A673 (cell line): Measurements from ENCODE around the gene RALGAPA1.
"Not testable (repeated sequence)": the region's sequence is repeated elsewhere in the genome, so short reads cannot be mapped to it uniquely, and the experiment has no call there.

ENCODE experiments used
- CTCF ChIP-seq: fragments of 300-800, 200-600 bp; sonication (generic); conservative IDR thresholded peaks from 2 replicates; pipeline ENCODE4 v1.5.1; 2017; ENCODE audit warnings: low read depth, mild to moderate bottlenecking, antibody characterized with exemption, low read length, moderate library complexity, mixed read lengths
- EZH2 ChIP-seq: fragments of 200-600 bp; sonication (generic); IDR thresholded peaks from 2 replicates; pipeline ENCODE4 v1.6.1; 2017; ENCODE audit warnings: borderline replicate concordance, low read depth, mild to moderate bottlenecking, mixed read lengths, antibody characterized with exemption, low read length; ENCODE audit not compliant: poor library complexity, severe bottlenecking

DNA sequence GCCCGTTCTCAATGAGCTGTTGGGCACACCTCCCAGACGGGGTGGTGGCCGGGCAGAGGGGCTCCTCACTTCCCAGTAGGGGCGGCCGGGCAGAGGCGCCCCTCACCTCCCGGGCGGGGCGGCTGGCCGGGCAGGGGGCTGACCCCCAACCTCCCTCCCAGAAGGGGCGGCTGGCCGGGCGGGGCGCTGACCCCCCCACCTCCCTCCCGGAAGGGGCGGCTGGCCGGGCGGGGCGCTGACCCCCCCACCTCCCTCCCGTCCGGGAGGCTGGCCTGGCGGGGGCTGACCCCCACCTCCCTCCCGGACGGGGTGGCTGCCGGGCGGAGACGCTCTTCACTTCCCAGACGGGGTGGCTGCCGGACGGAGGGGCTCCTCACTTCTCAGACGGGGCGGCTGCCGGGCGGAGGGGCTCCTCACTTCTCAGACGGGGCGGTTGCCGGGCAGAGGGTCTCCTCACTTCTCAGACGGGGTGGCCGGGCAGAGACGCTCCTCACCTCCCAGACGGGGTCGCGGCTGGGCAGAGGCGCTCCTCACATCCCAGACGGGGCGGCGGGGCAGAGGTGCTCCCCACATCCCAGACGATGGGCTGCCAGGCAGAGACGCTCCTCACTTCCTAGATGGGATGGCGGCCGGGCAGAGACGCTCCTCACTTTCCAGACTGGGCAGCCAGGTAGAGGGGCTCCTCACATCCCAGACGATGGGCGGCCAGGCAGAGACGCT lies 15.5 kb upstream of the RALGAPA1 start:
- TF ChIP-seq CTCF, EZH2: not testable (repeated sequence)
